ENCODE results near the gene DOC2A. TPM values are rescaled to one million over a fixed set of nuclear protein-coding genes. Genes with fewer than 3 reads are reported as not detected.

Gene DOC2A
- total and polyA plus RNA-seq, 2 experiments from 2014 or later = 9.8 to 10.0 TPM

- no peak for TF ChIP-seq ZNF462 (CRISPR knock-in tag; IDR thresholded peaks at IDR 0.05)
Measured at GRCh38 chr16:29987371-29988085, 23.3 kb downstream of the DOC2A start (continued).

- Mint-ChIP-seq H3K36me3 (ENCODE audit: low read depth) (peaks cover 73% of the 10 kb centered on the region), H3K27ac (no peak overlapping the region), H3K4me1 (no peaks in the 10 kb centered on the region; the same call in 2 of the 3 replicates), H3K4me3 (no peak overlapping the region), H3K27me3 (ENCODE audit: insufficient read depth, low read depth, poor library complexity) (peaks cover 5% of the 10 kb centered on the region), H3K9me3 (no peaks in the 10 kb centered on the region; the same call in 1 of the 3 replicates)
- ATAC-seq (no peak), DNase-seq (ENCODE audit: low spot score) (no peak)
- Histone ChIP-seq H3K27ac (ENCODE audit: low read depth) (no peak overlapping the region), H3K4me3 (no peak overlapping the region), H3K79me2 (replicated peaks; ENCODE audit: insufficient read depth) (no peaks in the 10 kb centered on the region), H3F3A (replicated peaks; ENCODE audit: low read depth) (no peaks in the 10 kb centered on the region), H4K20me1 (replicated peaks; ENCODE audit: insufficient read depth) (no peaks in the 10 kb centered on the region; the same call in 1 of the 2 replicates), H3K4me2 (no peak overlapping the region), H3K9me2 (ENCODE audit: insufficient read depth) (no peaks in the 10 kb centered on the region), H3K27me3 (ENCODE audit: insufficient read depth) (no peaks in the 10 kb centered on the region), H3K4me1 (ENCODE audit: insufficient read depth) (no peaks in the 10 kb centered on the region), H3K36me3 (ENCODE audit: insufficient read depth) (peaks cover 17% of the 10 kb centered on the region), H2AFZ (no peak overlapping the region)
- TF ChIP-seq EZH2 (IDR thresholded peaks at IDR 0.05; ENCODE audit: low read depth, unreplicated experiment) = no peak
- TF ChIP-seq REST (IDR thresholded peaks at IDR 0.05; ENCODE audit: unreplicated experiment) = no peak
- no peak for TF ChIP-seq CTCF (conservative IDR thresholded peaks at IDR 0.05; ENCODE audit: low read depth in 2 of 2)
- no peak for TF ChIP-seq POLR2AphosphoS5 (IDR thresholded peaks at IDR 0.05; ENCODE audit: low read depth)
- no peak for TF ChIP-seq NANOG (IDR thresholded peaks at IDR 0.05; ENCODE audit: borderline replicate concordance)
- TF ChIP-seq STAT1 (IDR thresholded peaks at IDR 0.05; ENCODE audit: unreplicated experiment) = no peak
- TF ChIP-seq ZNF331 (CRISPR knock-in tag; IDR thresholded peaks at IDR 0.05; ENCODE audit: low read depth) = no peak
- TF ChIP-seq CREB1 (CRISPR knock-in tag; IDR thresholded peaks at IDR 0.05; ENCODE audit: low read depth) = no peak
- no peak for TF ChIP-seq EZH2phosphoT487 (IDR thresholded peaks at IDR 0.05; ENCODE audit: unreplicated experiment)
Measured at GRCh38 chr16:29986931-29987330, 23.9 kb downstream of the DOC2A start.

All from GM23338 (cell line).